GM23248 (cell line): ENCODE results near the gene MLLT10. TPM values are rescaled to one million over a fixed set of nuclear protein-coding genes. Genes with fewer than 3 reads are reported as not detected.

Source experiments
- DNase-seq: peaks from one replicate; pipeline ENCODE4 v3.0.0-alpha.2; 2015
- H2AFZ ChIP-seq: fragments of 200-600 bp; sonication (generic); 2 replicates; pipeline ENCODE4 v1.6.1; 2016; ENCODE audit warnings: antibody characterized with exemption
- H3F3A ChIP-seq: fragments of 200-600 bp; sonication (generic); 2 replicates; pipeline ENCODE4 v1.6.1; 2016; ENCODE audit warnings: mild to moderate bottlenecking, antibody characterized with exemption, mixed run types; ENCODE audit not compliant: insufficient read depth
- H3K27ac ChIP-seq: fragments of 200-600 bp; sonication (generic); 2 replicates; pipeline ENCODE4 v1.5.1; 2016; ENCODE audit warnings: mild to moderate bottlenecking
- H3K27me3 ChIP-seq: fragments of 200-600 bp; sonication (generic); replicated peaks from 2 replicates; pipeline ENCODE4 v1.6.1; 2016; ENCODE audit warnings: mild to moderate bottlenecking; ENCODE audit not compliant: insufficient read depth
- H3K36me3 ChIP-seq: fragments of 200-600 bp; sonication (generic); 2 replicates; pipeline ENCODE4 v1.6.1; 2016; ENCODE audit warnings: low read depth, mild to moderate bottlenecking
- H3K4me1 ChIP-seq: fragments of 200-600 bp; sonication (generic); 2 replicates; pipeline ENCODE4 v1.6.1; 2016; ENCODE audit warnings: mild to moderate bottlenecking; ENCODE audit not compliant: insufficient read depth
- H3K4me2 ChIP-seq: fragments of 200-600 bp; sonication (generic); one replicate; pipeline ENCODE4 v1.6.1; 2016; ENCODE audit warnings: mild to moderate bottlenecking; ENCODE audit not compliant: unreplicated experiment
- H3K4me3 ChIP-seq: fragments of 200-600 bp; sonication (generic); 2 replicates; pipeline ENCODE4 v1.5.1; 2016; ENCODE audit warnings: mild to moderate bottlenecking
- H3K79me2 ChIP-seq: fragments of 200-600 bp; sonication (generic); 2 replicates; pipeline ENCODE4 v1.6.1; 2016; ENCODE audit warnings: mild to moderate bottlenecking; ENCODE audit not compliant: insufficient read depth
- H3K9ac ChIP-seq: fragments of 200-600 bp; sonication (generic); 2 replicates; pipeline ENCODE4 v1.6.1; 2016; ENCODE audit warnings: mild to moderate bottlenecking
- H3K9me2 ChIP-seq: fragments of 200-600 bp; sonication (generic); 2 replicates; pipeline ENCODE4 v1.6.1; 2016; ENCODE audit warnings: mixed run types, mild to moderate bottlenecking, moderate library complexity; ENCODE audit not compliant: insufficient read depth
- H3K9me3 ChIP-seq: fragments of 200-600 bp; sonication (generic); one replicate; pipeline ENCODE4 v1.6.1; 2017; ENCODE audit warnings: low read depth
- H4K20me1 ChIP-seq: fragments of 200-600 bp; sonication (generic); 2 replicates; pipeline ENCODE4 v1.6.0; 2016; ENCODE audit not compliant: insufficient read depth
- EZH2 ChIP-seq: fragments of 200-600 bp; sonication (generic); IDR thresholded peaks from 2 replicates; pipeline ENCODE4 v1.6.1; 2018; ENCODE audit warnings: antibody characterized with exemption, mild to moderate bottlenecking; ENCODE audit not compliant: insufficient read depth, poor library complexity, severe bottlenecking
- EZH2phosphoT487 ChIP-seq: fragments of 200-600 bp; sonication (generic); IDR thresholded peaks from 2 replicates; pipeline ENCODE4 v1.6.1; 2018; ENCODE audit warnings: antibody characterized with exemption, moderate library complexity, mild to moderate bottlenecking, low read depth; ENCODE audit not compliant: insufficient read depth
- WGBS, 2 experiments: methylation state at CpG; one replicate each; pipeline ENCODE4 v1.1.6; 2015 to 2017; ENCODE audit warnings: low lambda C conversion rate in 2 of 2, low coverage in 1 of 2; ENCODE audit errors: missing lambda C conversion rate in 2 of 2; 5-methylcytosine and 5-hydroxymethylcytosine counted together
- in situ Hi-C: fragments of 300-500 bp; cut with MboI; formaldehyde crosslinking; loops from 2 replicates; pipeline ENCODE4 v1.15.0; 2020
- polyA plus RNA-seq: library from polyadenylated mRNA; unstranded; fragments of >200 nt; fragmentation: Nextera tagmentation; extraction: Ambion mirVana; gene quantifications from 2 replicates; pipeline ENCODE4 v1.2.1, GENCODE V29; 2016
- total RNA-seq: library from RNA; depleted of rRNA; stranded (reverse); fragments of >200 nt; shearing (Covaris generic); gene quantifications from 2 replicates; pipeline ENCODE4 v1.2.3, GENCODE V29; 2014

Gene MLLT10
- total and polyA plus RNA-seq, 2 experiments from 2014 or later, result 8.9 to 19.8 TPM

- H3K4me2 ChIP-seq, result peak overlapping the region; percentile 99
- H3K27me3 ChIP-seq, result no peaks in the 10 kb centered on the region
- no peaks in the 10 kb centered on the region for H3K79me2 ChIP-seq
- TF ChIP-seq EZH2 (no peak), EZH2phosphoT487 (no peak)
- in situ Hi-C loops, result loop anchor here (25.0 kb wide), 1 partner anchor 410 kb away; no protein-coding TSS in a partner anchor
- peak overlapping the region; percentile 86 for H3K4me3 ChIP-seq
- H3K9me3 ChIP-seq, result no peaks in the 10 kb centered on the region
- H3K9ac ChIP-seq, result peak overlapping the region; percentile 95
- peaks cover 13% of the 10 kb centered on the region for H3K4me1 ChIP-seq
- peaks cover 28% of the 10 kb centered on the region; the same call in 1 of the 2 replicates for H3F3A ChIP-seq
- DNase-seq, result peak; percentile 84
- peak overlapping the region; percentile 85 for H2AFZ ChIP-seq
- no peaks in the 10 kb centered on the region for H4K20me1 ChIP-seq
- H3K27ac ChIP-seq, result peak overlapping the region; percentile 99
- 0 to 1% methylated on average over 23 to 52 of the region's 68 CpGs for WGBS, 2 experiments
- H3K36me3 ChIP-seq, result no peaks in the 10 kb centered on the region
- H3K9me2 ChIP-seq, result no peaks in the 10 kb centered on the region
Measured at GRCh38 chr10:21526860-21527597, 7.0 kb upstream of the MLLT10 start.

- Histone ChIP-seq H3F3A (peaks cover 31% of the 10 kb centered on the region), H3K4me3 (peak overlapping the region; percentile 86), H2AFZ (peak overlapping the region; percentile 85), H3K27ac (peak overlapping the region; percentile 99), H3K36me3 (no peaks in the 10 kb centered on the region), H3K79me2 (no peaks in the 10 kb centered on the region), H3K9me3 (no peaks in the 10 kb centered on the region), H3K27me3 (no peaks in the 10 kb centered on the region), H3K9me2 (no peaks in the 10 kb centered on the region), H3K9ac (peak overlapping the region; percentile 95), H4K20me1 (no peaks in the 10 kb centered on the region), H3K4me2 (peak overlapping the region; percentile 99), H3K4me1 (peaks cover 15% of the 10 kb centered on the region)
- TF ChIP-seq EZH2 (no peak), EZH2phosphoT487 (0 out of 2 replicates have a peak, but pooled peaks have one; percentile 56)
- DNase-seq, result peak; percentile 64
- WGBS, 2 experiments, result 4 to 5% methylated on average over 18 of the region's 18 CpGs
- in situ Hi-C loops, result loop anchor here (25.0 kb wide), 1 partner anchor 410 kb away; no protein-coding TSS in a partner anchor
Measured at GRCh38 chr10:21527598-21528235, 6.3 kb upstream of the MLLT10 start.

GRCh38 chr10:21528236-21529031 lies 5.6 kb upstream of the MLLT10 start:
- H3K9me3 ChIP-seq, result no peaks in the 10 kb centered on the region
- H3K27me3 ChIP-seq, result no peaks in the 10 kb centered on the region
- WGBS, 2 experiments, result 73 to 75% methylated on average over 8 of the region's 8 CpGs
- peak overlapping the region; percentile 86 for H3K4me3 ChIP-seq
- TF ChIP-seq EZH2phosphoT487 (no peak), EZH2 (no peak)
- H3K4me2 ChIP-seq, result peak overlapping the region; percentile 99
- H3K36me3 ChIP-seq, result no peaks in the 10 kb centered on the region
- H4K20me1 ChIP-seq, result no peaks in the 10 kb centered on the region
- no peak for DNase-seq
- H3K9me2 ChIP-seq, result no peaks in the 10 kb centered on the region
- H3K9ac ChIP-seq, result peak overlapping the region; percentile 95
- in situ Hi-C loops, result loop anchor here (25.0 kb wide), 1 partner anchor 409 kb away; no protein-coding TSS in a partner anchor
- peaks cover 37% of the 10 kb centered on the region for H3F3A ChIP-seq
- peak overlapping the region; percentile 85 for H2AFZ ChIP-seq
- H3K27ac ChIP-seq, result peak overlapping the region; percentile 99
- H3K4me1 ChIP-seq, result peaks cover 23% of the 10 kb centered on the region
- H3K79me2 ChIP-seq, result no peaks in the 10 kb centered on the region
